DND-41 (cell line): Measurements from ENCODE around the gene CCDC157.

Experiments
- EZH2 ChIP-seq: IDR thresholded peaks from 3 replicates; pipeline ENCODE4 v1.6.1; 2012; ENCODE audit warnings: borderline replicate concordance, low read depth, mild to moderate bottlenecking, moderate library complexity, low read length, inconsistent platforms; ENCODE audit not compliant: severe bottlenecking
- TF ChIP-seq, protein P1 (sequence below): IDR thresholded peaks from 2 replicates; pipeline ENCODE4 v1.5.1; 2012; ENCODE audit warnings: borderline replicate concordance, low read length, moderate library complexity, mild to moderate bottlenecking; ENCODE audit not compliant: poor library complexity, severe bottlenecking; ENCODE audit errors: extremely low read depth

DNA sequence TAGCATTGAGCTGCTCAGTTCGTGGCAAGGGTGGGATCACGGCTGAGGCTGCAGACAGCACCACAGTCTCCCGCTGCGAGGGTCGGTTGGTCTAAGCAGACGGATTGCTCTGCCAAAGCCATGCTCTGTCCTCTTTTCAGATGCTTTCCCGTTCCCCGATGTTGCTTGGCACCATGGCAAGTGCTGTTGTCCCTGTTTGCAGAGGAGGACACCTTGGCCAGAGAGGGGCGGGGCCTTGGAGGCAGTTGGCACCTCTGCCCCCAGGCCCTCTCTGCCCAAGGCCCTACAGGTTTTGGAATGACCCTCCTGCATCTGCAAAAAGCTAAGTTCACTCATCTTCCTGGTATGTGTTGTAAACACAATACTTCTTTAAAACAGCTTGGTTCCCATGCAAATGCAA, 11.6 kb downstream of the CCDC157 start:
- TF ChIP-seq EZH2: no peak
- TF ChIP-seq, protein P1, sequence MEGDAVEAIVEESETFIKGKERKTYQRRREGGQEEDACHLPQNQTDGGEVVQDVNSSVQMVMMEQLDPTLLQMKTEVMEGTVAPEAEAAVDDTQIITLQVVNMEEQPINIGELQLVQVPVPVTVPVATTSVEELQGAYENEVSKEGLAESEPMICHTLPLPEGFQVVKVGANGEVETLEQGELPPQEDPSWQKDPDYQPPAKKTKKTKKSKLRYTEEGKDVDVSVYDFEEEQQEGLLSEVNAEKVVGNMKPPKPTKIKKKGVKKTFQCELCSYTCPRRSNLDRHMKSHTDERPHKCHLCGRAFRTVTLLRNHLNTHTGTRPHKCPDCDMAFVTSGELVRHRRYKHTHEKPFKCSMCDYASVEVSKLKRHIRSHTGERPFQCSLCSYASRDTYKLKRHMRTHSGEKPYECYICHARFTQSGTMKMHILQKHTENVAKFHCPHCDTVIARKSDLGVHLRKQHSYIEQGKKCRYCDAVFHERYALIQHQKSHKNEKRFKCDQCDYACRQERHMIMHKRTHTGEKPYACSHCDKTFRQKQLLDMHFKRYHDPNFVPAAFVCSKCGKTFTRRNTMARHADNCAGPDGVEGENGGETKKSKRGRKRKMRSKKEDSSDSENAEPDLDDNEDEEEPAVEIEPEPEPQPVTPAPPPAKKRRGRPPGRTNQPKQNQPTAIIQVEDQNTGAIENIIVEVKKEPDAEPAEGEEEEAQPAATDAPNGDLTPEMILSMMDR: no peak
